ENCODE results near the gene PIWIL4.

PIWIL4 gene

GRCh38 chr11:94661444-94661843 lies 94.3 kb downstream of the PIWIL4 start:
- in situ Hi-C loops (cut with MboI; ENCODE audit: low sequenced_read_pairs): no loop called here

GRCh38 chr11:94662065-94662779 lies 95.1 kb downstream of the PIWIL4 start:
- in situ Hi-C loops (cut with MboI; ENCODE audit: low sequenced_read_pairs): no loop called here

- in situ Hi-C loops (cut with MboI; ENCODE audit: low sequenced_read_pairs): no loop called here
Measured at GRCh38 chr11:94662846-94663390, 95.8 kb downstream of the PIWIL4 start.

- in situ Hi-C loops (cut with MboI; ENCODE audit: low sequenced_read_pairs): no loop called here
Measured at GRCh38 chr11:94664346-94664745, 97.2 kb downstream of the PIWIL4 start.

- in situ Hi-C loops (cut with MboI; ENCODE audit: low sequenced_read_pairs): no loop called here
Measured at GRCh38 chr11:94665116-94665659, 98.0 kb downstream of the PIWIL4 start.

GRCh38 chr11:94666792-94667721 lies 99.9 kb downstream of the PIWIL4 start:
- in situ Hi-C loops (cut with MboI; ENCODE audit: low sequenced_read_pairs): no loop called here

- in situ Hi-C loops (cut with MboI; ENCODE audit: low sequenced_read_pairs): no loop called here
Measured at GRCh38 chr11:94668212-94668793, 101.1 kb downstream of the PIWIL4 start.

GRCh38 chr11:94669023-94669422 lies 101.9 kb downstream of the PIWIL4 start:
- in situ Hi-C loops (cut with MboI; ENCODE audit: low sequenced_read_pairs): no loop called here
